ENCODE results near the gene OTOP1.
"Not testable (repeated sequence)": the region's sequence is repeated elsewhere in the genome, so short reads cannot be mapped to it uniquely, and the experiment has no call there.

Gene OTOP1

DNA sequence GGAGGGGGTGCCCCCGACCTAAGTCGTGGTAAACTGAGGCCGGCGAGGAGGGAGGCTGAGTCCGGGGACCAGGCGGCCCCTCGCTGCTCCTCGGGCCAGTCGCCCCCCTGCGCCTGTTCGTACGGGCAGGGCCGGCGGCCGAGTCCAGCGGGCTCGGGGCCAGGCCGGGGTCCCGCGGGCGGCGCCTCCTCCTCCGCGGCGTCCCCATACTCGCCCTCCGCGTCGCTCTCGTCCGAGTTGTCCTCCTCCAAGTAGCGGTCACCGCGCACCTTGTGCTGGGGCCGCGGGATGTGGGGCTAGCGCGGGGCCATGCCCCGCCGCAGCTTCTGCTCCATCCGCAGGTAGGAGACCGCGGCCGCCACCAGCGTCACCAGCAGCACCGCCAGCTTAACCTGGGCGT lies 83.4 kb downstream of the OTOP1 start:
- H3K36me3 ChIP-seq (ENCODE audit: control insufficient read depth in 2 of 2, insufficient read depth in 1 of 2, low read length in 2 of 2); CTCF ChIA-PET; H3K4me1 ChIP-seq (ENCODE audit: control insufficient read depth, insufficient read depth, low read length); POLR2A ChIA-PET; H3K9me3 ChIP-seq (ENCODE audit: control insufficient read depth, insufficient read depth, low read depth, low read length); H3K27ac ChIP-seq (ENCODE audit: extremely low read depth, low read depth, low read length); H3K4me3 ChIP-seq (ENCODE audit: low read depth, low read length): not testable (repeated sequence)

GRCh38 chr4:4142679-4143078 lies 84.0 kb downstream of the OTOP1 start:
- CTCF ChIA-PET; H3K9me3 ChIP-seq (ENCODE audit: control insufficient read depth, insufficient read depth, low read depth, low read length); H3K36me3 ChIP-seq (ENCODE audit: control insufficient read depth in 2 of 2, insufficient read depth in 1 of 2, low read length in 2 of 2); H3K4me3 ChIP-seq (ENCODE audit: low read depth, low read length); POLR2A ChIA-PET; H3K4me1 ChIP-seq (ENCODE audit: control insufficient read depth, insufficient read depth, low read length); H3K27ac ChIP-seq (ENCODE audit: extremely low read depth, low read depth, low read length): not testable (repeated sequence)

DNA sequence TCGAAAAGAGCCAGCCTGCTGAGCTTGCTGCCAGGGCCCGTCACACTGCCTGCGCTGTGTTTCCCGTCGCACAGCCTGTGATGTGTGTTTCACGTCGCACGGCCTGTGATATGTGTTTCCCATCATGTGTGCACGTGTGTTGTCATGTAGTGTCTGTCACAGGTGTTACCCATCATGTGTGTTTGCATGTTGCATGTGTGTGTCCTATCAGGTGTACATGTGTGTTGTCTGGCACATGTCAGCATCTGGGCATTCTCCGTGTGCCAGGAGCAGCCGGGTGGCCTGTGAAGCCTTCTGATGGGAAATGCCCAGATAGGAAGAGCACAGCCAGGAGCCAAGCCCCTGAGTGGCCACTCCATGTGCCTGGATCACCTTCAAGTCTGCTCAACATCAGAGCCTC lies 85.5 kb downstream of the OTOP1 start:
- H3K9me3 ChIP-seq (ENCODE audit: control insufficient read depth, insufficient read depth, low read depth, low read length); CTCF ChIA-PET; POLR2A ChIA-PET; H3K27ac ChIP-seq (ENCODE audit: extremely low read depth, low read depth, low read length); H3K4me3 ChIP-seq (ENCODE audit: low read depth, low read length); H3K36me3 ChIP-seq (ENCODE audit: control insufficient read depth in 2 of 2, insufficient read depth in 1 of 2, low read length in 2 of 2); H3K4me1 ChIP-seq (ENCODE audit: control insufficient read depth, insufficient read depth, low read length): not testable (repeated sequence)

Data from HEK293 (cell line).